DND-41 (cell line): ENCODE results near the gene OR8G1.

Experiments used
- ATAC-seq: fragments of 200-7000 bp; cut with Tn5 transposase; 3 replicates; pipeline ENCODE4 v1.9.1; 2021; ENCODE audit warnings: low read depth; ENCODE audit not compliant: insufficient read depth
- DNase-seq: peaks from one replicate; pipeline ENCODE4 v3.0.0-alpha.2; 2020
- H2AFZ ChIP-seq: 2 replicates; pipeline ENCODE4 v1.6.0; 2012; ENCODE audit warnings: low read depth, low read length
- H3K27ac ChIP-seq: 2 replicates; pipeline ENCODE4 v1.5.1; 2012; ENCODE audit warnings: low read length, inconsistent platforms
- H3K27me3 ChIP-seq: fragments of 200-600 bp; sonication (generic); 2 replicates; pipeline ENCODE4 v1.6.0; 2012; ENCODE audit warnings: low read length, mild to moderate bottlenecking, inconsistent platforms; ENCODE audit not compliant: insufficient read depth, poor library complexity
- H3K36me3 ChIP-seq: 2 replicates; pipeline ENCODE4 v1.5.1; 2012; ENCODE audit warnings: low read length, inconsistent platforms; ENCODE audit not compliant: insufficient read depth
- H3K4me1 ChIP-seq: 2 replicates; pipeline ENCODE4 v1.5.1; 2012; ENCODE audit warnings: mild to moderate bottlenecking, low read length; ENCODE audit not compliant: insufficient read depth
- H3K4me2 ChIP-seq: 2 replicates; pipeline ENCODE4 v1.6.0; 2012; ENCODE audit warnings: mild to moderate bottlenecking, moderate library complexity, low read length, inconsistent platforms; ENCODE audit not compliant: insufficient read depth
- H3K4me3 ChIP-seq, 2 experiments: fragments of 200-600 bp in 1 of 2; shearing (Covaris generic) in 1 of 2; 2 replicates each; pipeline ENCODE4 v1.5.1; 2012 to 2016; ENCODE audit warnings: inconsistent platforms in 2 of 2, low read length in 2 of 2, mild to moderate bottlenecking in 2 of 2, low read depth in 1 of 2, moderate library complexity in 1 of 2
- H3K79me2 ChIP-seq: 2 replicates; pipeline ENCODE4 v1.6.0; 2012; ENCODE audit warnings: low read length, inconsistent platforms; ENCODE audit not compliant: insufficient read depth
- H3K9ac ChIP-seq: 2 replicates; pipeline ENCODE4 v1.6.0; 2012; ENCODE audit warnings: low read depth, mild to moderate bottlenecking, inconsistent platforms, low read length, moderate library complexity
- H3K9me3 ChIP-seq: 2 replicates; pipeline ENCODE4 v1.5.1; 2012; ENCODE audit warnings: low read length, moderate library complexity, mild to moderate bottlenecking, inconsistent platforms; ENCODE audit not compliant: insufficient read depth, severe bottlenecking
- H4K20me1 ChIP-seq: 2 replicates; pipeline ENCODE4 v1.6.0; 2012; ENCODE audit warnings: low read length; ENCODE audit not compliant: insufficient read depth
- EZH2 ChIP-seq: IDR thresholded peaks from 3 replicates; pipeline ENCODE4 v1.6.1; 2012; ENCODE audit warnings: borderline replicate concordance, low read depth, mild to moderate bottlenecking, moderate library complexity, low read length, inconsistent platforms; ENCODE audit not compliant: severe bottlenecking
- TF ChIP-seq, protein P1 (sequence below): IDR thresholded peaks from 2 replicates; pipeline ENCODE4 v1.5.1; 2012; ENCODE audit warnings: borderline replicate concordance, low read length, moderate library complexity, mild to moderate bottlenecking; ENCODE audit not compliant: poor library complexity, severe bottlenecking; ENCODE audit errors: extremely low read depth

OR8G1 gene

DNA sequence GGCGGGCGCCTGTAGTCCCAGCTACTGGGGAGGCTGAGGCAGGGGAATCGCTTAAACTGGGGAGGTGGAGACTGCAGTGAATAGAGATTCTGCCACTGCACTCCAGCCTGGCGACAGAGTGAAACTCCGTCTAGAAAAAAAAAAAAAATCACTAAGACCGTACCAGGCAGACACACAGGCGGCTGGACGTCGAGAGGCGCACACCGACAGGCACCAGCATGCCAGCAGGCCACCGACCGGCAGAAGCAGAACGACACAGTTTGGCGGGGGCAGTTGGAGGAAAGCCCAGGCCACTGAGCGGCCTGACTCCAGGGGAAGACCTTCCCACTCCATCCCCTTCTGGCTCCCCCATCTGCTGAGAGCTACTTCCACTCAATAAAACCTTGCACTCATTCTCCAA is 40.2 kb upstream of the OR8G1 start:
- no peaks in the 10 kb centered on the region for H3K27me3 ChIP-seq
- no peak for TF ChIP-seq EZH2
- TF ChIP-seq, protein P1, sequence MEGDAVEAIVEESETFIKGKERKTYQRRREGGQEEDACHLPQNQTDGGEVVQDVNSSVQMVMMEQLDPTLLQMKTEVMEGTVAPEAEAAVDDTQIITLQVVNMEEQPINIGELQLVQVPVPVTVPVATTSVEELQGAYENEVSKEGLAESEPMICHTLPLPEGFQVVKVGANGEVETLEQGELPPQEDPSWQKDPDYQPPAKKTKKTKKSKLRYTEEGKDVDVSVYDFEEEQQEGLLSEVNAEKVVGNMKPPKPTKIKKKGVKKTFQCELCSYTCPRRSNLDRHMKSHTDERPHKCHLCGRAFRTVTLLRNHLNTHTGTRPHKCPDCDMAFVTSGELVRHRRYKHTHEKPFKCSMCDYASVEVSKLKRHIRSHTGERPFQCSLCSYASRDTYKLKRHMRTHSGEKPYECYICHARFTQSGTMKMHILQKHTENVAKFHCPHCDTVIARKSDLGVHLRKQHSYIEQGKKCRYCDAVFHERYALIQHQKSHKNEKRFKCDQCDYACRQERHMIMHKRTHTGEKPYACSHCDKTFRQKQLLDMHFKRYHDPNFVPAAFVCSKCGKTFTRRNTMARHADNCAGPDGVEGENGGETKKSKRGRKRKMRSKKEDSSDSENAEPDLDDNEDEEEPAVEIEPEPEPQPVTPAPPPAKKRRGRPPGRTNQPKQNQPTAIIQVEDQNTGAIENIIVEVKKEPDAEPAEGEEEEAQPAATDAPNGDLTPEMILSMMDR = no peak
- H3K9me3 ChIP-seq = no peaks in the 10 kb centered on the region
- H2AFZ ChIP-seq = no peak overlapping the region
- H3K4me3 ChIP-seq = no peak overlapping the region
- ATAC-seq (no peak), DNase-seq (no peak)
- H3K4me1 ChIP-seq = no peaks in the 10 kb centered on the region
- H3K79me2 ChIP-seq = no peaks in the 10 kb centered on the region
- H3K4me2 ChIP-seq = no peak overlapping the region
- H3K27ac ChIP-seq = no peak overlapping the region
- H4K20me1 ChIP-seq = no peaks in the 10 kb centered on the region
- H3K36me3 ChIP-seq = no peaks in the 10 kb centered on the region
- no peak overlapping the region for H3K9ac ChIP-seq

DNA sequence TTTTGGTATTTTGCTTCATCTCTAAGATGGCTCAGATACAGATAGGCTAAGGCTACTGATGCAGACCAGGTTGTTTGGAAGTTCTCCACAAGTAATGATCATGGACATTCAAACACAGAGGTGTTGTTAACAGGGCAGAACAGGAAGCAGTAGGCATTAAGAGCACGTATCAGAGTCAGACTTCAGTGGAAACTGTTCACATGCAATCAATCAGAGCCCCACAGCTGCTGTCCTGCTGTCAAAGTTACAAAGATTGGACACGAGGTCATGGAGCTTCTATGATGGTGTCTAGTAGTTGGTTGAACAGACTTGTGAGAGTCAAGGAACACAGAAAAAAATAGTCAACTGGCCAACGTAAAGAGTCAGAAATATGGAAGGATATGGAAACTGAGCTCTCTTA is 37.9 kb upstream of the OR8G1 start:
- no peak overlapping the region for H3K9ac ChIP-seq
- no peaks in the 10 kb centered on the region for H3K36me3 ChIP-seq
- no peaks in the 10 kb centered on the region for H3K4me1 ChIP-seq
- H2AFZ ChIP-seq = no peak overlapping the region
- TF ChIP-seq, protein P1 = no peak
- H3K4me2 ChIP-seq = no peak overlapping the region
- DNase-seq = no peak
- no peaks in the 10 kb centered on the region for H3K27me3 ChIP-seq
- no peaks in the 10 kb centered on the region for H4K20me1 ChIP-seq
- no peak for ATAC-seq
- H3K27ac ChIP-seq = no peak overlapping the region
- no peak overlapping the region for H3K4me3 ChIP-seq
- H3K79me2 ChIP-seq = no peaks in the 10 kb centered on the region
- no peaks in the 10 kb centered on the region for H3K9me3 ChIP-seq

DNA sequence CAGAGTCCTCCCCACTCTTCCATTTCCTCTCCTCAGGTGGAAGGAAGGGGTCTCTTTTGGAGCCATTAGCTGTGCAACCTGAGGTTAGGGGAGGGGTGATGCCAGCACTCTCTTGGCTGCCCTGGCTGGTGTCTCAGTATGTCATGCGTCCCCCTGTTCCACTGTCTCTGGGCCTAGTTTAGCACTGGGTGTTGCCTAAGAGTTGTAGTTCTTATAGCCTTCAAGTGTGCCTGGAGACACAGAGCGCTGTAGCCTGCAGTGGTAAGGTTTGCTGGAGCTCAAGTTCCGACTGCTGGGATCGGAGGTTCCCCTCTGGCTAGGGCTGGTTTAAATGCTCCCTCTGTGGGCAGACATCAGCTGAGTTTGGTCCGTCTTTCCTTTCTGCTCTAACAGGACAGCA is 36.9 kb upstream of the OR8G1 start:
- H3K4me1 ChIP-seq = no peaks in the 10 kb centered on the region
- H3K36me3 ChIP-seq = no peaks in the 10 kb centered on the region
- H3K27me3 ChIP-seq = no peaks in the 10 kb centered on the region
- no peak overlapping the region for H2AFZ ChIP-seq
- no peaks in the 10 kb centered on the region for H3K79me2 ChIP-seq
- ATAC-seq = no peak
- no peak overlapping the region for H3K27ac ChIP-seq
- no peaks in the 10 kb centered on the region for H4K20me1 ChIP-seq
- no peak for DNase-seq
- no peak overlapping the region for H3K4me3 ChIP-seq
- H3K4me2 ChIP-seq = no peak overlapping the region
- no peak for TF ChIP-seq EZH2
- TF ChIP-seq, protein P1 = no peak
- H3K9ac ChIP-seq = no peak overlapping the region
- no peaks in the 10 kb centered on the region for H3K9me3 ChIP-seq

GRCh38 chr11:124207102-124207792 is 33.6 kb upstream of the OR8G1 start:
- Histone ChIP-seq H3K9me3 (no peaks in the 10 kb centered on the region), H3K27ac (no peak overlapping the region), H3K9ac (no peak overlapping the region), H4K20me1 (no peaks in the 10 kb centered on the region), H3K4me2 (no peak overlapping the region), H3K27me3 (peaks cover 2% of the 10 kb centered on the region), H3K4me3 (no peak overlapping the region), H3K79me2 (no peaks in the 10 kb centered on the region), H3K4me1 (no peaks in the 10 kb centered on the region), H3K36me3 (no peaks in the 10 kb centered on the region), H2AFZ (no peak overlapping the region)
- ATAC-seq (no peak), DNase-seq (no peak)
- no peak for TF ChIP-seq EZH2
- TF ChIP-seq, protein P1 = no peak
